ENCODE data around the gene SORCS1. TPM values are rescaled to one million over a fixed set of nuclear protein-coding genes. Genes with fewer than 3 reads are reported as not detected.

Gene SORCS1
- total RNA-seq, 1 experiment from 2014 or later, result 1.7 TPM

DNA sequence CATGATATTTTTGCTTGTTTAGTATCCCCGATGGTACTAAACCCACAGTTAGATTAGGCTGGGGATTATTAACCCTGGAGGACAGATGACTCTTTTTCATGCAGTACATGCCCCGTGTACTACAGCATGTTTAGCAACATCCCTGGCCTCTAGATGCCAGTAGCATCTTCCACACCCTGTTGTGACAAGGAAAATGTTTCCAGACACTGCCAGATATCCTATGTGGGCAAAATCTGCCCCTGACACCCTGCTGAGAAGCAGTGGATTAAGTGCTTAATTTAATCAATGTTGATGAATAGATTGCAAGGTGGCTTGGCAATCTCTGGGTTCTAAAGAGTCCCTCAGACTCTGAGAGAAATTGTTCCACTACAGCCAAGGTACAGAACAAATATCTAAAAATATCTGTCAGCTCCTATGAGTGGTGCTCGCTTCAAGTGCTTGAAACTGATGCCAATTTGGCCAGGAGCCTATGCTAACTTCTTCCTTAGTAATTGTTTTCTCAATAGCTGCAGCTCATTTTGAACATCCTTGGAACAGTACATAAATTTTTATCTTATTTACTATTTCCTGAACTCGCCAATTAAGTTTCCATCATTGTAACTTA is 247.0 kb downstream of the SORCS1 start:
- no peak overlapping the region for H3T11ph ChIP-seq (ENCODE audit: low read length)
- no peak overlapping the region for H4K8ac ChIP-seq (replicated peaks; ENCODE audit: insufficient read length, low read depth, low read length)
- H3K23ac ChIP-seq (ENCODE audit: insufficient read length, low read depth, low read length), result no peak overlapping the region
- no CpG with 5 or more reads among the region's 4 CpGs for WGBS (ENCODE audit: extremely low coverage, insufficient read length, low lambda C conversion rate)
- Mint-ChIP-seq H3K27ac (no peak overlapping the region), H3K4me1 (peaks cover 37 to 42% of the 10 kb centered on the region in 2 experiments), H3K27me3 (ENCODE audit: low read depth) (peaks cover 50% of the 10 kb centered on the region), H3K36me3 (ENCODE audit: insufficient read depth in 1 of 3, low read depth in 3 of 3) (no peaks in the 10 kb centered on the region), H3K9me3 (no peaks in the 10 kb centered on the region), H3K4me3 (no peak overlapping the region)
- H3K4me2 ChIP-seq (ENCODE audit: insufficient read depth, insufficient read length, low read length), result no peak overlapping the region
- H3K23me2 ChIP-seq (ENCODE audit: insufficient read length, low read depth, low read length, poor library complexity, severe bottlenecking), result no peaks in the 10 kb centered on the region
- no peak overlapping the region for H3K14ac ChIP-seq (ENCODE audit: insufficient read depth, low read length)
- H3K27me3 ChIP-seq (ENCODE audit: insufficient read depth, low read length), result peaks cover 3% of the 10 kb centered on the region; the same call in 1 of the 2 replicates
- H4K91ac ChIP-seq (ENCODE audit: insufficient read length, low read depth, low read length), result no peak overlapping the region
- no peak overlapping the region for H4K5ac ChIP-seq (ENCODE audit: insufficient read length, low read depth, low read length)
- TF ChIP-seq, protein P1, sequence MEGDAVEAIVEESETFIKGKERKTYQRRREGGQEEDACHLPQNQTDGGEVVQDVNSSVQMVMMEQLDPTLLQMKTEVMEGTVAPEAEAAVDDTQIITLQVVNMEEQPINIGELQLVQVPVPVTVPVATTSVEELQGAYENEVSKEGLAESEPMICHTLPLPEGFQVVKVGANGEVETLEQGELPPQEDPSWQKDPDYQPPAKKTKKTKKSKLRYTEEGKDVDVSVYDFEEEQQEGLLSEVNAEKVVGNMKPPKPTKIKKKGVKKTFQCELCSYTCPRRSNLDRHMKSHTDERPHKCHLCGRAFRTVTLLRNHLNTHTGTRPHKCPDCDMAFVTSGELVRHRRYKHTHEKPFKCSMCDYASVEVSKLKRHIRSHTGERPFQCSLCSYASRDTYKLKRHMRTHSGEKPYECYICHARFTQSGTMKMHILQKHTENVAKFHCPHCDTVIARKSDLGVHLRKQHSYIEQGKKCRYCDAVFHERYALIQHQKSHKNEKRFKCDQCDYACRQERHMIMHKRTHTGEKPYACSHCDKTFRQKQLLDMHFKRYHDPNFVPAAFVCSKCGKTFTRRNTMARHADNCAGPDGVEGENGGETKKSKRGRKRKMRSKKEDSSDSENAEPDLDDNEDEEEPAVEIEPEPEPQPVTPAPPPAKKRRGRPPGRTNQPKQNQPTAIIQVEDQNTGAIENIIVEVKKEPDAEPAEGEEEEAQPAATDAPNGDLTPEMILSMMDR (conservative IDR thresholded peaks at IDR 0.05), result no peak
- no peaks in the 10 kb centered on the region for H3K9me3 ChIP-seq (ENCODE audit: control insufficient read depth, low read depth, low read length)
- H2AFZ ChIP-seq (ENCODE audit: low read length), result no peak overlapping the region
- no peak overlapping the region for H2BK15ac ChIP-seq (ENCODE audit: low read depth, low read length)
- H3K79me1 ChIP-seq (ENCODE audit: insufficient read depth, low read depth, low read length, poor library complexity, severe bottlenecking), result no peaks in the 10 kb centered on the region
- H2AK5ac ChIP-seq (ENCODE audit: insufficient read length, low read length), result no peak overlapping the region
- no peak overlapping the region for H3K27ac ChIP-seq (ENCODE audit: insufficient read length, low read depth, low read length)
- H2BK5ac ChIP-seq (ENCODE audit: insufficient read length, low read length), result no peak overlapping the region
- no peak overlapping the region for H3K9ac ChIP-seq (ENCODE audit: extremely low read depth, insufficient read length, low read length)
- H4K20me1 ChIP-seq (ENCODE audit: control insufficient read depth, insufficient read depth, insufficient read length), result no peaks in the 10 kb centered on the region
- no peak overlapping the region for H2BK120ac ChIP-seq (ENCODE audit: low read depth, low read length, poor library complexity, severe bottlenecking)
- H3K79me2 ChIP-seq (ENCODE audit: insufficient read depth, low read length), result no peaks in the 10 kb centered on the region
- no peak overlapping the region for H3K4ac ChIP-seq (ENCODE audit: low read depth, low read length)
- no peak overlapping the region for H2BK12ac ChIP-seq (ENCODE audit: insufficient read length, low read depth, low read length)
- no peak overlapping the region for H2BK20ac ChIP-seq (ENCODE audit: low read depth, low read length, poor library complexity, severe bottlenecking)
- H3K18ac ChIP-seq (ENCODE audit: insufficient read length, low read depth, low read length), result no peak overlapping the region
- no peak overlapping the region for H3K56ac ChIP-seq (ENCODE audit: insufficient read length, low read depth, low read length)
- peaks cover 11% of the 10 kb centered on the region; the same call in 1 of the 2 replicates for H3K4me1 ChIP-seq (ENCODE audit: insufficient read depth, low read length)
- no peak for DNase-seq

Data from H9 (cell line).